AG09319 (cell line): ENCODE data around the gene TNFAIP2.

Experiments used
- DNase-seq: peaks from one replicate; pipeline ENCODE4 v3.0.0-alpha.2; 2010; ENCODE audit warnings: low read depth; ENCODE audit errors: extremely low read depth
- CTCF ChIP-seq: IDR thresholded peaks from 2 replicates; pipeline ENCODE4 v1.5.1; 2011; ENCODE audit warnings: low read depth, mild to moderate bottlenecking, inconsistent platforms, low read length, moderate library complexity

TNFAIP2 gene

GRCh38 chr14:103122947-103123633 lies at the start of gene TNFAIP2:
TSS of gene TNFAIP2 (plus strand) at chr14:103123461. CDS start at chr14:103126458, 2,997 bp downstream.
- DNase-seq: no peak
- TF ChIP-seq CTCF: no peak

GRCh38 chr14:103073876-103074728 lies 49.2 kb upstream of the TNFAIP2 start:
- no peak for TF ChIP-seq CTCF
- no peak for DNase-seq

- DNase-seq: no peak
- TF ChIP-seq CTCF: no peak
Observed at GRCh38 chr14:103074729-103075367, 48.4 kb upstream of the TNFAIP2 start.

GRCh38 chr14:103078420-103078749 lies 44.9 kb upstream of the TNFAIP2 start:
- DNase-seq: peak; percentile 43
- TF ChIP-seq CTCF: peak; percentile 81

GRCh38 chr14:103078860-103079587 lies 44.2 kb upstream of the TNFAIP2 start:
- no peak for TF ChIP-seq CTCF
- no peak for DNase-seq

- TF ChIP-seq CTCF: no peak
- no peak for DNase-seq
Observed at GRCh38 chr14:103081951-103082350, 41.3 kb upstream of the TNFAIP2 start.
